ENCODE data around the gene HDAC9.

- TF ChIP-seq CTCF (IDR thresholded peaks at IDR 0.05) (no peak), POLR2A (IDR thresholded peaks at IDR 0.05) (no peak)
These were observed 499.7 kb downstream of the HDAC9 start for GRCh38 chr7:18995270-18995671.

Measured in adrenal gland (tissue), 5 donors.